Hair follicle dermal papilla cell (primary cell): Measurements from ENCODE around the gene C3orf49. TPM values are rescaled to one million over a fixed set of nuclear protein-coding genes. Genes with fewer than 3 reads are reported as not detected.

ENCODE experiments used
- total RNA-seq: library from RNA; depleted of rRNA; stranded (reverse); fragments of >200 nt; gene quantifications from 2 replicates; pipeline ENCODE4 v1.2.3, GENCODE V29; 2012

C3orf49 gene, protein sequence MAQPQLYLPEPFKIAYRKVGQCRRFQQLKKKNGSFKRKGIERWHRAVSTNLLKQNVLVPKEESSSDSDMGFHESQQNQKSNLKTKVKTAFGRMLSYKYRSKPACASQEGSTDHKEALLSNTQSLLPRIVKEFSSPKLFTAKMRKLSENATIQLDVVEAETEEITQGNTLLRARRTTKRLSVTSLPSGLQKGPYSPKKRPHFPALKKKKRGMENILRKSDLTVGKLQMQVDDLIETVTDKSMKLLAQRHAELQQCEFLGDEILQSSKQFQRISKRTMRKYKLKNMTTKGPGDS
- not detected in 2 replicates for total RNA-seq

DNA sequence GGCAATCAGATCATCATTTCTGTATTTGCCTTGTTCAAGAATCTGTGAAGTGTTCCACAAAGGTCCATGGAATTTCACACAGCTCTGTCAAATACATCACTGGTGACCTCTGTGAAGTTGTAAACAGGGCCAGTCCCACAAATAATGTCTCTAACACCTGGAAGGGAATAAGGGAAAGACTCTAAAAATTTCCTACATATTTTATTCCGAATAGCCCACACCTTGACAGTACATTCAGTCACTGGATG, at the start of gene C3orf49:
Gene C3orf49, plus strand, starts transcription at position 149 of the 248 bp plus-strand sequence. CDS start 173 bp downstream, outside the sequence.

DNA sequence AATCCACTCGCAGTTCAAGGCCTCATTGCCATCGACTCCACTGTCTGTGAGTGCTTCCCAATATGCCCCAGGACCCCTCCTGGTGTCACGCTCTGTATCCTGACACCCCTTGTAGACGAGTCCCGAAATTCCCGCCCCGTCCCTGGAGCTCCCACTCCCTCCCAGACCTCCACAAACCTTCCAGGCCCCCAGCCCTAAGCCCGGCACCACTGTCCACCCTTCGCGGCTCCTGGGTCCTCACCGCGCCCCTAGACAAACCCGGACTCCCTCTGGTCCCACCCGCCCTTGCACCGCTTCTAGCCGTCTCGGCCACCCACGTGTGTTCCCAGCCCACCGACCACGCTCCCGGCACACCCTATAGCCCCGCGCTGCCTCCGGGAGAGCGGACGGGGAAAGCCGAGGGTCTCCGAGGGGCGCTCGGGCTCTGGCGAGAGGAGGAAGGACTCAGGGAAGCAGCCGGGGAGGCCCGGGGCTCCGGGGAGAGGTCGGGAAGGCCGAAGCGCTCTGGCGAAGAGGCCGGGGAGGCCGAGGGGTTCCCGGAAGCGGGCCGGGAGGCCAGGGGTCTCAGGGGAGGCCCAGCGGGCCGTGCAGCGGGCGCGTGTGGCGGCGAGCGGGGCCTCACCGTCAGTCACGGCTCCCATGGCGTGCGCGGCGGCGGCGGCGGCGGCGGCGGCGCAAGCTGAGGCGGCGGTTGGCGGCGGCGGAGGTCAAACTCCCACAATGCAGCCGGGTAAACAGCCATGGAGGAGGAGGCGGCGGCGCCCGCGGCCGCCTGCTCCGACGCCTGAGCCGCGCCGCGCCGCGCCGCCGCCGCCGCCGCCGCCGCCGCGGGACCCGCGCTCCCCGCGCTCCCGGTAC, 44.3 kb downstream of the C3orf49 start, which contains the start of the genes ATXN7 and THOC7:
Gene ATXN7, plus strand, starts transcription at position 718 of the 858 bp plus-strand sequence. CDS start 48,732 bp downstream, outside the sequence.
Gene THOC7, minus strand, starts transcription at position 656 of the 858 bp plus-strand sequence. Its CDS starts 15 bp downstream, at position 641.

Other genes starting within 250 kb of the C3orf49 start
- gene SNTN, start 166.6 kb upstream of the C3orf49 start, total RNA-seq = not detected in 2 replicates
- gene THOC7, start 44.5 kb downstream of the C3orf49 start, total RNA-seq = 20.8 and 25.0 TPM in 2 replicates
- gene ATXN7, start 44.6 kb downstream of the C3orf49 start, total RNA-seq = 19.8 and 33.6 TPM in 2 replicates
- not detected in 2 replicates for gene SCAANT1, start 93.1 kb downstream of the C3orf49 start, total RNA-seq
- 53.5 and 67.5 TPM in 2 replicates for gene PSMD6, start 204.2 kb downstream of the C3orf49 start, total RNA-seq